SU-DHL-6 (cell line): ENCODE data around the gene ZNF334.

ENCODE experiments used
- H2AFZ ChIP-seq: fragments of 200-600 bp; sonication (generic); 2 replicates; pipeline ENCODE4 v1.6.1; 2014; ENCODE audit warnings: low read depth, mild to moderate bottlenecking, moderate library complexity, mixed read lengths, antibody characterized with exemption, low read length; ENCODE audit not compliant: severe bottlenecking
- H3F3A ChIP-seq: fragments of 200-600 bp; shearing (Covaris generic); 2 replicates; pipeline ENCODE4 v1.6.0; 2016; ENCODE audit warnings: antibody characterized with exemption, mild to moderate bottlenecking; ENCODE audit not compliant: insufficient read depth
- H3K27ac ChIP-seq: fragments of 200-600 bp; sonication (generic); 2 replicates; pipeline ENCODE4 v1.5.1; 2016; ENCODE audit warnings: low read depth, mild to moderate bottlenecking, low read length, moderate library complexity, mixed read lengths
- H3K27me3 ChIP-seq: fragments of 200-600 bp; sonication (generic), shearing (Covaris generic); 2 replicates; pipeline ENCODE4 v1.6.0; 2014; ENCODE audit warnings: mild to moderate bottlenecking, low read length
- H3K36me3 ChIP-seq: fragments of 200-600 bp; sonication (generic); 2 replicates; pipeline ENCODE4 v1.6.1; 2014; ENCODE audit warnings: mild to moderate bottlenecking, low read length, mixed read lengths
- H3K4me2 ChIP-seq: fragments of 300-600, 200-600 bp; shearing (Covaris generic), sonication (generic); 2 replicates; pipeline ENCODE4 v1.6.0; 2014; ENCODE audit warnings: low read length, low read depth, mild to moderate bottlenecking; ENCODE audit not compliant: poor library complexity, severe bottlenecking
- H3K4me3 ChIP-seq: fragments of 200-600 bp; sonication (generic); 2 replicates; pipeline ENCODE4 v1.5.1; 2014; ENCODE audit warnings: antibody characterized with exemption, low read length, mild to moderate bottlenecking, mixed read lengths; ENCODE audit not compliant: insufficient read depth, poor library complexity, severe bottlenecking
- H3K79me2 ChIP-seq: fragments of 200-600 bp; sonication (generic); 2 replicates; pipeline ENCODE4 v1.6.1; 2014; ENCODE audit warnings: mild to moderate bottlenecking, low read length, moderate library complexity; ENCODE audit not compliant: insufficient read depth
- H3K9ac ChIP-seq: fragments of 200-600 bp; sonication (generic); 2 replicates; pipeline ENCODE4 v1.7.0; 2014; ENCODE audit warnings: mild to moderate bottlenecking, low read length
- H3K9me2 ChIP-seq: fragments of 200-600 bp; sonication (generic); replicated peaks from 2 replicates; pipeline ENCODE4 v1.6.1; 2014; ENCODE audit warnings: low read length; ENCODE audit not compliant: insufficient read depth
- H3K9me3 ChIP-seq: fragments of 200-600 bp; sonication (generic); 2 replicates; pipeline ENCODE4 v1.6.1; 2014; ENCODE audit warnings: low read length, mixed read lengths; ENCODE audit not compliant: insufficient read depth
- H4K20me1 ChIP-seq: fragments of 200-600 bp; sonication (generic); 2 replicates; pipeline ENCODE4 v1.6.1; 2014; ENCODE audit warnings: low read depth, mild to moderate bottlenecking, antibody characterized with exemption, low read length, moderate library complexity, mixed read lengths
- EZH2phosphoT487 ChIP-seq: fragments of 200-600 bp; sonication (generic), shearing (Covaris generic); conservative IDR thresholded peaks from 2 replicates; pipeline ENCODE4 v1.6.1; 2018; ENCODE audit warnings: mild to moderate bottlenecking, antibody characterized with exemption, low read length, moderate library complexity, mixed read lengths
- TF ChIP-seq, protein P1 (sequence below): fragments of 200-600 bp; sonication (generic); IDR thresholded peaks from one replicate; pipeline ENCODE4 v1.5.1; 2017; ENCODE audit warnings: antibody characterized with exemption, mild to moderate bottlenecking, low read length, moderate library complexity; ENCODE audit not compliant: insufficient read depth, poor library complexity, severe bottlenecking

Gene ZNF334

GRCh38 chr20:46557231-46557956 is 44.0 kb upstream of the ZNF334 start:
- Histone ChIP-seq H3K9ac (no peak overlapping the region), H3K9me2 (no peaks in the 10 kb centered on the region), H3K4me3 (no peak overlapping the region), H3K27ac (no peak overlapping the region), H3K4me2 (no peak overlapping the region), H3K27me3 (no peaks in the 10 kb centered on the region), H4K20me1 (no peaks in the 10 kb centered on the region), H3F3A (no peaks in the 10 kb centered on the region), H3K79me2 (no peaks in the 10 kb centered on the region), H2AFZ (no peak overlapping the region), H3K9me3 (no peaks in the 10 kb centered on the region), H3K36me3 (no peaks in the 10 kb centered on the region)
- TF ChIP-seq, protein P1, sequence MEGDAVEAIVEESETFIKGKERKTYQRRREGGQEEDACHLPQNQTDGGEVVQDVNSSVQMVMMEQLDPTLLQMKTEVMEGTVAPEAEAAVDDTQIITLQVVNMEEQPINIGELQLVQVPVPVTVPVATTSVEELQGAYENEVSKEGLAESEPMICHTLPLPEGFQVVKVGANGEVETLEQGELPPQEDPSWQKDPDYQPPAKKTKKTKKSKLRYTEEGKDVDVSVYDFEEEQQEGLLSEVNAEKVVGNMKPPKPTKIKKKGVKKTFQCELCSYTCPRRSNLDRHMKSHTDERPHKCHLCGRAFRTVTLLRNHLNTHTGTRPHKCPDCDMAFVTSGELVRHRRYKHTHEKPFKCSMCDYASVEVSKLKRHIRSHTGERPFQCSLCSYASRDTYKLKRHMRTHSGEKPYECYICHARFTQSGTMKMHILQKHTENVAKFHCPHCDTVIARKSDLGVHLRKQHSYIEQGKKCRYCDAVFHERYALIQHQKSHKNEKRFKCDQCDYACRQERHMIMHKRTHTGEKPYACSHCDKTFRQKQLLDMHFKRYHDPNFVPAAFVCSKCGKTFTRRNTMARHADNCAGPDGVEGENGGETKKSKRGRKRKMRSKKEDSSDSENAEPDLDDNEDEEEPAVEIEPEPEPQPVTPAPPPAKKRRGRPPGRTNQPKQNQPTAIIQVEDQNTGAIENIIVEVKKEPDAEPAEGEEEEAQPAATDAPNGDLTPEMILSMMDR = no peak
- no peak for TF ChIP-seq EZH2phosphoT487

DNA sequence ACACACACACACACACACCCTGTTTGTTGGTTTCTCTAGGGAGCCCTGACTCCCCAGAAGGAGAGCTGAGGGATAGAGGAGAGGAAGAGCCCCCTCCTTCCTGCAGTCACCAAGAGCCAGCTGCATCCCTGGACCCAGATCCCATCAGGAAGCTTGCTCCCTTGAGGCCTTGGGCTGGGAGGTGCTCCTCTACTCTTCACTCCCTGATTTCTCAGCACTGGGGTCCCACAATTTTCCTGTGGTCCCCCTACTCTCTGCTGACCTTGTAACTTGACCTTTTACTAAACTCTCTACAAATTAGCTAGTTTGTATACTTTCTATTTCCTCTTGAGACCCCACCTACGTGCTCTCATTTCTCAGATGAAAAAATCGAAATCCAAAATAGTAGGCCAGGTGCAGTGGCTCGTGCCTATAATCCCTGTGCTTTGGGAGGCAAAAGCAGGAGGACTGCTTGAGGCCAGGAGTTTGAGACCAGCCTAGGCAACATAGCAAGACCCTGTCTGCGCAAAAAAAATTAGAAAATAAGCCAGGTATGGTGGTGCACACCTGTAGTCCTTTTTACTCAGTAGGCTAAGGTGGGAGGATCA is 42.1 kb upstream of the ZNF334 start:
- Histone ChIP-seq H3K36me3 (no peaks in the 10 kb centered on the region), H3K4me3 (no peak overlapping the region), H3K9me2 (no peaks in the 10 kb centered on the region), H2AFZ (no peak overlapping the region), H3F3A (no peaks in the 10 kb centered on the region), H3K4me2 (no peak overlapping the region), H3K9me3 (no peaks in the 10 kb centered on the region), H3K79me2 (no peaks in the 10 kb centered on the region), H4K20me1 (no peaks in the 10 kb centered on the region), H3K9ac (no peak overlapping the region), H3K27me3 (no peaks in the 10 kb centered on the region), H3K27ac (no peak overlapping the region)
- TF ChIP-seq, protein P1 = no peak
- no peak for TF ChIP-seq EZH2phosphoT487

- no peaks in the 10 kb centered on the region for H3K79me2 ChIP-seq
- no peaks in the 10 kb centered on the region for H3K27me3 ChIP-seq
- no peak overlapping the region for H3K9ac ChIP-seq
- no peaks in the 10 kb centered on the region for H3K9me3 ChIP-seq
- H3K36me3 ChIP-seq = no peaks in the 10 kb centered on the region
- H3F3A ChIP-seq = no peaks in the 10 kb centered on the region
- no peaks in the 10 kb centered on the region for H4K20me1 ChIP-seq
- H2AFZ ChIP-seq = no peak overlapping the region
- H3K4me3 ChIP-seq = no peak overlapping the region
- H3K4me2 ChIP-seq = no peak overlapping the region
- H3K27ac ChIP-seq = no peak overlapping the region
- no peak for TF ChIP-seq EZH2phosphoT487
- TF ChIP-seq, protein P1 = no peak
- H3K9me2 ChIP-seq = no peaks in the 10 kb centered on the region
These were observed 41.5 kb upstream of the ZNF334 start for GRCh38 chr20:46554828-46555227.
